Effector CD4-positive, alpha-beta T cell (primary cell): ENCODE measurements around the gene ACAP3.
A peak's percentile ranks its signal among the peaks of the same experiment; 100 is the strongest.

Experiments
- DNase-seq: peaks from one replicate; pipeline ENCODE4 v3.0.0-alpha.2; 2020

Gene ACAP3

DNA sequence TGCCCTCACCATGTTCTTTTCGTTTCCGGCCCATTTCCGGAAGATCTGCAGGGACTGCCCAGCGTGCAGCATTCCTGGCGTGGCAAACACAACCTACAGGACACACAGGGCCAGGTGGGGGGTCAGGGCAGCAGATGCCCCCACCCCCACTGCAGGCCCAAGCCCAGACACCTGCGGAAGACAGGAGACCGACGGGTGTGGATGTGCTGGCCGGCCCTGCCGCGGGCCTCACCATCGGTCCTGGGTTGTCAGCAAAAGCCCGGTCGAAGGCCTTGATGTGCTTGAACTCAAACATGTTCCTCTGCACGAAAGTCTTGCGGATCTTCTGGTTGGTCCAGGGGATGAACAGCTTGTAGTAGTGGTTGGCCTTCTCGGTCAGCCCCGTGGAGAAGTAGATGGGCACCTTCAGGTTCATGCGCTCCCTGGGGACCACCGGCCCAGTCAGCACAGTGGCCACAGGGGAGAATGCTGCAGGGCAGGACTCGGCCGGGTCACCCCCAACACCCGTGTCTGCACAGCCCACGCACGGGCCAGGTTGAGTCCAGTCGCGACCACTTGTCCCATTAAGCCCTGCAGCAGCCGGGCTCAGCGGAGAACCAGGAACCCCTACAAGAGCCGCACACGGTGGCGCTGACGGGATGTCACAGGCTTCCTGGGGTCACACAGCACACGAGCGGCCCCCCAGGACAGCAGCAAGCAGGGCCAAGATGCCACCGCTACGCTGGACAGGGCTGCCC lies 5.9 kb upstream of the ACAP3 start:
- DNase-seq: no peak

GRCh38 chr1:1312450-1313314 lies 5.0 kb upstream of the ACAP3 start:
- DNase-seq: no peak

DNA sequence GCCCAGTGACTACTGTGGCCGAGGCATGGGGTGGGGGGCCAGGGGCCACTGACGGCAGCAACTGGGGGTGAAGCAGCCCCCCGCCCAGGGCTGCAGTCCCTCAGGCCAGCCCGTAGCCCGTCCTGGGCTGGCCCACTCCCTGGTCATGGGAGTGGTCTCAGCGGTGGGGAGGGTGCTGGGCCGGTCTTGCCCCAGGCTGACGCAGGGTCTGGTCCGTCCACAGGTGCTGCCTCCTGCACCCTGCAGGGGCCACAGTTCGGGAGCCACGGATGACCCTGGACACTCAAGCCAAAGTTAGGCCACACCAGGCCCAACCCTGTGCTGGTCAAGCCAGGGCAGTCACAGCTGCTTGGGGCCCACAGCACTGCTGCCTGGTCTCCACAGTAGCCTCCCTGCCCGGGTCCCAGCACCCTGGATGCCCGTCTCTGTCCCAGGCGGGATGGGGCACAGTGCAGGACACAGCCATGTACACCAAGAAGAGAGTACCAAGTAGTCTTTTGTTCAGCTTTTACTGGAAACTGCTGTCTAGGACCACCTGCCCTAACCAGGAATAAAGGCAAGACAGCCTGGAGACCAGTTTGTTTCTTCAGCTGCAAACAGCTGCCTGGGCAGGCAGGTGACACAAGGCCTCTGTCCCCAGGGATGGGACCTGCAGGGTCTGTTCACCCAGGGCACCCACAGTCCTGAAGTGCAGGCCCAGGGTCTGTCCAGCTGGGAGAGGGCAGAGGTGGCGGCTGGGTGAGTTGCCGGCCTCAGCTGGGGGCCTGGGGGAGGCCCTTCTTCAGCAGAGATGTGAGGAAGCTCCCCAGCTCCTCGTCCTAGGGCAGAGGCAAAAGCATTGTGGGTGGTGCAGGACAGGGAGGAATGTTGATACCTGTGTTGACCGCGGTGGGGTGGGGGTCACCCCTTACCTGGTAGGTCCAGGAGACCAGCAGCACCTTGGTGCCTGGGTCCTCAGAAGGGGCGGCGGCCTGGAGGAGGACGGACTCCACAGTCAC lies 3.7 kb upstream of the ACAP3 start:
- no peak for DNase-seq

- no peak for DNase-seq
Observed at GRCh38 chr1:1310476-1311053, 2.8 kb upstream of the ACAP3 start.

GRCh38 chr1:1310109-1310385 lies 2.3 kb upstream of the ACAP3 start:
- no peak for DNase-seq

DNA sequence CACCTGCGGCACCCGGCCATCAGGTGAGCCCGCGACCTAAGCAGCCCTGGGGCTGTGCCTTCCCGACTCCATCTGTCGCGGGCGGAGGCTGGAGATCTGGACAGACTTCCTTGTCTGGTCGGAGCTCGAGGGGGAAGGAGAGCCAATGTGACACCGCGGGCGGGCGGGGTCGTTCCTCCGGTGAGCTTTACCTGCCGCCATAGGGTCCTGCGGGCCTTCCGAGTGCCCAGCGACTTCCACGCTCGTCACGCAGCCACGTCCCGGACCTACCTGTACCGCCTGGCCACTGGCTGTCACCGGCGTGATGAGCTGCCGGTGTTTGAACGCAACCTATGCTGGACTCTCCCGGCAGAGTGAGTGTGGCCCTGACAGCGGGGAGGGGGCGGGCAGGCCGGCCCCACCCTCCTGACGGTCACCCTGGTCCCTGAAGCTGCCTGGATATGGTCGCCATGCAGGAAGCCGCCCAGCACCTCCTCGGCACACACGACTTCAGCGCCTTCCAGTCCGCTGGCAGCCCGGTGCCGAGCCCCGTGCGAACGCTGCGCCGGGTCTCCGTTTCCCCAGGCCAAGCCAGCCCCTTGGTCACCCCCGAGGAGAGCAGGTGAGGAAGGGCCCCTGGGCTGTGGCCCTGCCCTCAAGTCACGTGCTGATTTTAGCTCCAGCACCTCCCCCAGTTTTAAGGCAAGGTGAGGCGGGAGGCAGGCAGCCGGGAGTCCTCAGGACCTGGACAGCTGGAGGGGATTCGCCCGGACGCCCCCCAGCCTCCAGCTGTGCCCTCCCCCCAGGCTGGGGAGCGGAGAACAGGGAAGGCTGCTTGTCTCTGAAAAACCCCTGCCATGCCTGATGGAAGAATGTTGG lies 1.8 kb upstream of the ACAP3 start:
- no peak for DNase-seq

DNA sequence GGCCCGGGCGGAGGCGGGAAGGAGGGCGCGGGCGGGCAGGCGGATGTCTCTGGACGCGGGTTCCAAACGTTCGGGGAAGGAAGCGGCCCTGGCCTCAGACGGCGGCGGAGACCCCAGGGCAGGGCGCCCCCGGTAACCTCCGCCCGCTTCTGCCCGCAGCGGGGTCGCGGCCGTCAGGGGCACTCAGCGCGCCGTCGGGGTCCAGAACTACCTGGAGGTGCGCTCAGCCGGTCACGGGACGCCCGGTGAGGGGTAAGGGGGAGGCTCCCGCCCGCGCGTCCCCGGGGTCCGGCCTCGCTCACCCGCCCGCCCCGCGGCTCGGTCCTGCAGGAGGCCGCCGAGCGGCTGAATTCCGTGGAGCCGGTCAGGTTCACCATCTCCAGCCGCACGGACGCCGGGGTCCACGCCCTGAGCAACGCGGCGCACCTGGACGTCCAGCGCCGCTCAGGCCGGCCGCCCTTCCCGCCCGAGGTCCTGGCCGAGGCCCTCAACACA lies 1.1 kb upstream of the ACAP3 start:
- no peak for DNase-seq

- DNase-seq: peak; percentile 21
Observed at GRCh38 chr1:1307261-1307922, 338 bp downstream of the ACAP3 start.

DNA sequence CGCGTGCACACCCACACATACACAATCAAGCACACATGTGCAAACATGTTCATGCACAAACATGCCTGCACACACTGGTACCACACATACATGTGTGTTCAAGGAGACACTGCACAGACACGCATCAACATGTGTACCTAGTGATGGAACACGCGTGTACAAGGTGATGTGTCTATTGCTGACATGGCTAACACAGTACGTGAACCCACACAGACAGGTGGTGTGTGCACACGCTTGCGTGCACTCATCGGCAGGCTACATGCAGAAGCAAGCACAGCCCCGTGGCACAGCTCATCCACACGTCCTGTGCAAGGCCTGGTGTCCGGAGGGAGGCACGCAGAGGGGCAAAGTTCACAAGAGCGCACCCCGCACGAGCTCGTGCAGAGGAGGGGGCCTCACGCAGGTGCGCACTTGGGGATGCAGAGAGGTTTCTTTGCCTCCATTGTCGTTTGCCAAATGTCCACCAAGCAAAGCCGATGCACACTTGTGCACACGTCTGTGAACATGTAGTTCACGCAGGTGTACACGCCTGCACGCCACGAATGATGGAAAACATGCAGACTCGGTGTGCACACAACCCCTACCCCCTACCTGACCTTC lies 969 bp downstream of the ACAP3 start:
- no peak for DNase-seq

DNA sequence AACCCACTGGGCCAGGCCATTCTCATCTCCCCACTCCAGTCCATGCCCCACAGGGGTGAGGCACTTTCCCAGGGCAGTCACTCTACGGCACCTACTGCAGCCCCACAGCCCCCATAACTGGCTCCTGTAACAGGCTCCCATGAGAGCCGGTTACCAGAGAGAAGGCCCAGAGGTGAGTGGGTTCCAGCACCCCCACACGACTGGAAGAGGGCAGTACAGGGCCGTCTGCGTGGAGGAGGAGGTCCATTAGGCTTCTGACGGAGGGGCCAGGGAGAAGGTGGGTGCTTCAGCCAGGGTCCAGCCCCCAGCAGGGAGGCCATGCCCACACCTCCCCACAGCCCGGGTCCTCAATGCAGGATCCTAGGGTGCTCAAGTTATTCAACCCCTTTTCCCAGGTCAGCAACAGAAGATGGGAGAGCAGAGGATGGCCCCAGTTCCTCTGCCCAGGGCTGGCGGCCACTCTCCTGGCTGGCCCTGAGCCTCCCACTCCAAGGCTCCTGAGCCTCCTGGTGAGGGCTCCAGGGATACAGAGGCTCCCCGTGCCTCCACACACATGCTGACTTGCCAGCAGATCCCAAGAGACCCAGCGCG lies 1.6 kb downstream of the ACAP3 start:
- no peak for DNase-seq

DNA sequence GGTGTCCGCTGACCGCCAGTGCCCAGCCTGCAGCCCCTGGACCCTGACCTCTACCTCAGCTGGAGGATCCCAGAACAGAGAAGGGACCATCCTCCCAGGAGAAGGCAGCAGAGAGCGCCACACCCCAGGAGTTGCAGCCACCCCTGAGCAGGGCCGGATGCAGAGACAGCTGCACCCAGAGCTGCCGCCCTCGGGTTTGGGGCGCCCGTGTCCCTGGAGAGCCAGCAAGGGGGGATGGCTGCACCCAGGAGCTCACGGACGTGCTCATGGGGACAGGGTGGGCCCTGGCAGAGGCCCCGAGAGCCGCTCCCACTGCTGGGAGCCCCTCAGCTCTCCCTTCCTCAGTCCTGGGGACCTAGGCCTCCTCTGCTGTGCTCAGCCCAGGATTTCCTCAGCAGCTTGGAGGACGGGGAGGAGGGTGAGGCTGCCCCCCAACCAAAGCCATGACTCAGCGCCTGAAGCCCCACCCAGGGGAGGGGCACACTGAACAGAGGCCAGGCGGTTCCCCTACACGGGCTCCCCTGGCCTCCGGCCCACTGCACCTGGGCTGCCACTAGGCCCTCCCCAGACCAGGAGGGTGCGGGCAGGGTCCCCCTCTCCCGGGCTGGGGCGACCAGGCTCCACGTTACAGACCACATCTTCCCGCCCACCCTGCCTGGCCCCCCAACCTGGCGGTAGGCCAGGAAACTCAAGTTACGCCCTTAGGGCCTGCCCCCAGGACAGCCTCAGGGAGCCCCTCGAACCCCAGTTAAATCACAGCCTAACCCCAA lies 2.2 kb downstream of the ACAP3 start:
- peak; percentile 54 for DNase-seq

GRCh38 chr1:1304331-1305299 lies 3.1 kb downstream of the ACAP3 start:
- DNase-seq: no peak

GRCh38 chr1:1303736-1304135 lies 4.0 kb downstream of the ACAP3 start:
- DNase-seq: no peak

DNA sequence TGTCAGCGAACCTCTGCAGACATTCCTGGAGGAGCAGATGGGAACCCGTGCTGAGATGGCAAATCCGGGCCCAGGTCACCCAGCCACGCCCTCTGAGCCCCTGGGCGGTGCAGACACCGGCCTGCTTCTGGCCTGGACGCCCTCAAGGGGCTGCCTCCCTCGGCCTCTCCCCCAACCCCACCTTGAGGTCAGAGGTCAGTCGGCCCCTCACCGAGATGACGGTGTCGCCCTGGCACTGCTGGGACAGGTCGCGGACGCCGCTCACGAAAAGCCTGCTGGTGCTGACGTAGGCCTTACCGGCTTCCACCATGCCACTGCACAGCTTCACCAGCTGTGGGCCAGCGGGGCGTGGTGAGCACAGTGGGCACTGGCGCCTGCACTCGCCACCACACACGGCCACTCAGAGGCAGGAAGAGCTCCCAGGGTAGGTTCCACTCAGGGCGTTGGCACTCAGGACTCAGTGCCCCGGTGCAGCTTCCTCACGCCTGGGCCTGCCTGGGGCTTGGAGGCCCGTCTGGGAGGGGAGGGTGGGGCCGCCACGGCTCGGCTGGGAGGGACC lies 4.7 kb downstream of the ACAP3 start:
- no peak for DNase-seq

GRCh38 chr1:1302006-1302430 lies 5.7 kb downstream of the ACAP3 start:
- no peak for DNase-seq

DNA sequence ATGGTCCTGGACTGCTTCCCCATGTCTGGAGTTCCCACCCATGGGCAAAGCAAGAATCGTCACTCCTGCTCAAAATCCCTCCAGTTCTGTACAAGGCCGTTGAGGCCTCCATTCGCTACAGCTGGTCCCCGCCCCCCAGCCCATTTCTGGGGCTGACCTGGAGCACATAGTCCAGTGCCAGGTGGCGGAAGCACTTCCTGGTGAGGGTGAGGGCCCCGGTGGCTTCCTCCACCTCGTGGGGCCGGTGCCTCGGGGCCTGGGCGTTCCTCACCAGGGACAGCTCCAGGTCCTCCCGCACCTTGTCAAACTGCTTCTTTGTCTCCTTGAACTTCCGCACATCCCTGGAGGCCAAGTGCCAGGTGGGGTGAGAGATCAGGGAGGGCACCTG lies 7.4 kb downstream of the ACAP3 start:
- no peak for DNase-seq

DNA sequence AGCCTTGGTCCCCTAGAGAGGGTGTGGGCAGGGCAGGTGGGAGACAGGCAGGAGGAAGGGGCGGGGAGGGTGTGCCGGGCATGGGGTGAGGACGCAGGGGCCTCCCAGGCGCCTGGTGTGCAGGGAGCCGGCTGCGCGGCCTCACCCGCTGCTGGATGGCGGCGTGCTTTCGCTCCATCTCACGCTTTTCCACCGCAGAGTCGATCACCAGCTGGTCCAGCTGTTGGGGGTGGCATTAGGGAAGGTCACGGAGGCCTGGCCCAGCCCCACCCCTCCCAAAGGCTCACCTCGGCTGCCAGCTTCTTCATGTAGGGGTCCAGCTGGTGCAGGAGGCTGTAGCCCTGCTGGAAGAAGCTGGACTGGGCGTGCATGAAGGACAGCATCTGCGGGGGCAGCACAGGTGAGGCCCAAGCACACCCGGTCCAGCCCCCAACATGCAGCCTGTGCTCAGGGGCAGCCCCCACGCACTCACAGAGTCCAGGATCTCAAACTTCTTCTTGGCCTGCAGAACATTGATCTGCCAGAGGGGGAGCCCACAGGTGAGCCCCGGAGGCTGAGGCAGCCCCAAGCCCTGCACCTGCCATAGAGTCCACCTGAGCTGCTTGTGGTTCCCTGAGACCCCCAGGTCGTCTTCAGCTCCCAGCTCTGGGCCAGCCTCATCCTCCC lies 7.9 kb downstream of the ACAP3 start:
- no peak for DNase-seq
